H9 (cell line): ENCODE results near the gene ETV6. TPM values are rescaled to one million over a fixed set of nuclear protein-coding genes. Genes with fewer than 3 reads are reported as not detected.

ENCODE experiments used
- DNase-seq: peaks from one replicate; pipeline ENCODE4 v3.0.0-alpha.2; 2017
- H2AFZ ChIP-seq: one replicate; pipeline ENCODE4 v1.6.1; 2013; ENCODE audit warnings: mild to moderate bottlenecking, low read length, control low read depth, moderate library complexity
- H2AK5ac ChIP-seq: 2 replicates; pipeline ENCODE4 v1.6.1; 2013; ENCODE audit warnings: low read length, control low read depth, mixed read lengths; ENCODE audit not compliant: insufficient read length
- H2BK120ac ChIP-seq: one replicate; pipeline ENCODE4 v1.6.1; 2013; ENCODE audit warnings: low read depth, mild to moderate bottlenecking, low read length, control low read depth, inconsistent platforms; ENCODE audit not compliant: poor library complexity, severe bottlenecking
- H2BK12ac ChIP-seq: 2 replicates; pipeline ENCODE4 v1.6.1; 2013; ENCODE audit warnings: low read length, control low read depth, mixed read lengths, low read depth; ENCODE audit not compliant: insufficient read length
- H2BK15ac ChIP-seq: 2 replicates; pipeline ENCODE4 v1.6.1; 2013; ENCODE audit warnings: low read depth, low read length, control low read depth
- H2BK20ac ChIP-seq: one replicate; pipeline ENCODE4 v1.6.1; 2013; ENCODE audit warnings: low read depth, mild to moderate bottlenecking, low read length, control low read depth, inconsistent platforms; ENCODE audit not compliant: poor library complexity, severe bottlenecking
- H2BK5ac ChIP-seq: 2 replicates; pipeline ENCODE4 v1.6.1; 2013; ENCODE audit warnings: low read length, control low read depth, mixed read lengths; ENCODE audit not compliant: insufficient read length
- H3K14ac ChIP-seq: 2 replicates; pipeline ENCODE4 v1.6.1; 2013; ENCODE audit warnings: low read length, control low read depth; ENCODE audit not compliant: insufficient read depth
- H3K18ac ChIP-seq: 2 replicates; pipeline ENCODE4 v1.6.1; 2013; ENCODE audit warnings: low read depth, mild to moderate bottlenecking, mixed read lengths, low read length, control low read depth; ENCODE audit not compliant: insufficient read length
- H3K23ac ChIP-seq: 2 replicates; pipeline ENCODE4 v1.6.1; 2013; ENCODE audit warnings: low read length, control low read depth, mixed read lengths, low read depth; ENCODE audit not compliant: insufficient read length
- H3K23me2 ChIP-seq: 2 replicates; pipeline ENCODE4 v1.6.1; 2013; ENCODE audit warnings: low read depth, mild to moderate bottlenecking, mixed read lengths, low read length, control low read depth; ENCODE audit not compliant: insufficient read length, poor library complexity, severe bottlenecking
- H3K27ac ChIP-seq: 2 replicates; pipeline ENCODE4 v1.5.1; 2013; ENCODE audit warnings: low read length, control low read depth, mixed read lengths, low read depth; ENCODE audit not compliant: insufficient read length
- H3K27me3 ChIP-seq: 2 replicates; pipeline ENCODE4 v1.6.1; 2013; ENCODE audit warnings: low read length, control low read depth, inconsistent platforms; ENCODE audit not compliant: insufficient read depth
- H3K4ac ChIP-seq: 2 replicates; pipeline ENCODE4 v1.6.1; 2013; ENCODE audit warnings: low read depth, mild to moderate bottlenecking, control low read depth, inconsistent platforms, low read length, moderate library complexity
- H3K4me1 ChIP-seq: 2 replicates; pipeline ENCODE4 v1.6.1; 2013; ENCODE audit warnings: low read length, control low read depth, inconsistent platforms; ENCODE audit not compliant: insufficient read depth
- H3K4me2 ChIP-seq: 2 replicates; pipeline ENCODE4 v1.6.1; 2013; ENCODE audit warnings: low read length, control low read depth, mixed read lengths; ENCODE audit not compliant: insufficient read length, insufficient read depth
- H3K56ac ChIP-seq: 2 replicates; pipeline ENCODE4 v1.6.1; 2013; ENCODE audit warnings: low read depth, mild to moderate bottlenecking, mixed read lengths, low read length, control low read depth; ENCODE audit not compliant: insufficient read length
- H3K79me1 ChIP-seq: 2 replicates; pipeline ENCODE4 v1.6.1; 2013; ENCODE audit warnings: low read depth, mild to moderate bottlenecking, moderate library complexity, low read length, control low read depth, inconsistent platforms; ENCODE audit not compliant: insufficient read depth, poor library complexity, severe bottlenecking
- H3K79me2 ChIP-seq: 2 replicates; pipeline ENCODE4 v1.6.1; 2013; ENCODE audit warnings: low read length, control low read depth, inconsistent platforms; ENCODE audit not compliant: insufficient read depth
- H3K9ac ChIP-seq: 2 replicates; pipeline ENCODE4 v1.6.1; 2013; ENCODE audit warnings: low read length, control low read depth, mixed read lengths; ENCODE audit not compliant: insufficient read length; ENCODE audit errors: extremely low read depth
- H3K9me3 ChIP-seq: one replicate; pipeline ENCODE4 v1.6.1; 2013; ENCODE audit warnings: low read depth, low read length, inconsistent platforms; ENCODE audit not compliant: control insufficient read depth
- H3T11ph ChIP-seq: one replicate; pipeline ENCODE4 v1.6.1; 2013; ENCODE audit warnings: mild to moderate bottlenecking, low read length, control low read depth, inconsistent platforms
- H4K20me1 ChIP-seq: one replicate; pipeline ENCODE4 v1.6.1; 2013; ENCODE audit not compliant: control insufficient read depth, insufficient read length, insufficient read depth
- H4K5ac ChIP-seq: 2 replicates; pipeline ENCODE4 v1.6.1; 2013; ENCODE audit warnings: low read depth, mild to moderate bottlenecking, mixed read lengths, low read length, control low read depth; ENCODE audit not compliant: insufficient read length
- H4K8ac ChIP-seq: replicated peaks from 2 replicates; pipeline ENCODE4 v1.6.1; 2013; ENCODE audit warnings: low read length, control low read depth, mixed read lengths, low read depth; ENCODE audit not compliant: insufficient read length
- H4K91ac ChIP-seq: 2 replicates; pipeline ENCODE4 v1.6.1; 2013; ENCODE audit warnings: low read depth, mild to moderate bottlenecking, moderate library complexity, mixed read lengths, low read length, control low read depth; ENCODE audit not compliant: insufficient read length
- H3K27ac Mint-ChIP-seq, 3 experiments: 2 replicates in 2 of 3; 3 replicates in 1 of 3; pipeline ENCODE4 v1.8.0; 2020 to 2021; ENCODE audit warnings: mixed read lengths in 3 of 3, mild to moderate bottlenecking in 1 of 3, moderate library complexity in 1 of 3
- H3K27me3 Mint-ChIP-seq: 2 replicates; pipeline ENCODE4 v1.8.0; 2021; ENCODE audit warnings: low read depth, mild to moderate bottlenecking, moderate library complexity, mixed read lengths
- H3K36me3 Mint-ChIP-seq, 3 experiments: 2 replicates in 2 of 3; 3 replicates in 1 of 3; pipeline ENCODE4 v1.8.0; 2020 to 2021; ENCODE audit warnings: low read depth in 3 of 3, mixed read lengths in 3 of 3; ENCODE audit not compliant: insufficient read depth in 1 of 3
- H3K4me1 Mint-ChIP-seq, 2 experiments: 2 replicates each; pipeline ENCODE4 v1.8.0; 2020; ENCODE audit warnings: mixed read lengths in 2 of 2
- H3K4me3 Mint-ChIP-seq, 2 experiments: 2 replicates in 1 of 2; 3 replicates in 1 of 2; pipeline ENCODE4 v1.8.0; 2020 to 2021; ENCODE audit warnings: mild to moderate bottlenecking in 2 of 2, mixed read lengths in 2 of 2, moderate library complexity in 1 of 2
- H3K9me3 Mint-ChIP-seq, 2 experiments: 2 replicates in 1 of 2; 3 replicates in 1 of 2; pipeline ENCODE4 v1.8.0; 2020; ENCODE audit warnings: mild to moderate bottlenecking in 2 of 2, mixed read lengths in 2 of 2, moderate library complexity in 1 of 2
- WGBS: extraction: QIAGEN DNeasy Blood & Tissue Kit; methylation state at CpG from one replicate; pipeline ENCODE4 v1.1.7; 2013; ENCODE audit warnings: missing lambda C conversion rate, low lambda C conversion rate, mixed read lengths; ENCODE audit not compliant: insufficient read length; ENCODE audit errors: extremely low coverage; 5-methylcytosine and 5-hydroxymethylcytosine counted together
- total RNA-seq: library from RNA; stranded (reverse); gene quantifications from 2 replicates; pipeline ENCODE4 v1.2.1, GENCODE V29; 2021
- TF ChIP-seq, protein P1 (sequence below): fragments of 200-600 bp; sonication (generic); conservative IDR thresholded peaks from 3 replicates; pipeline ENCODE4 v1.8.0; 2021; ENCODE audit warnings: antibody characterized with exemption, mild to moderate bottlenecking

The ETV6 gene
- total RNA-seq, 1 experiment from 2014 or later = 28.7 TPM

- H3K4me3 Mint-ChIP-seq = no peak overlapping the region
These were observed 95.6 kb downstream of the ETV6 start for GRCh38 chr12:11745113-11745512.

More at GRCh38 chr12:11745113-11745512, 95.6 kb downstream of the ETV6 start:
- Histone ChIP-seq H4K91ac (no peak overlapping the region), H3K9me3 (no peaks in the 10 kb centered on the region), H3K9ac (no peak overlapping the region), H2AFZ (no peak overlapping the region), H3K79me1 (no peaks in the 10 kb centered on the region), H3K27me3 (no peaks in the 10 kb centered on the region), H3K23ac (no peak overlapping the region), H3T11ph (no peak overlapping the region), H3K4me1 (peaks cover 10% of the 10 kb centered on the region), H3K27ac (no peak overlapping the region), H4K20me1 (peaks cover 2% of the 10 kb centered on the region), H3K79me2 (0 out of 2 replicates have a peak, but pooled peaks cover 2% of the 10 kb centered on the region), H4K5ac (no peak overlapping the region), H2BK120ac (no peak overlapping the region), H3K4ac (no peak overlapping the region), H2AK5ac (no peak overlapping the region), H3K23me2 (no peaks in the 10 kb centered on the region), H3K4me2 (no peak overlapping the region), H2BK5ac (no peak overlapping the region), H2BK12ac (no peak overlapping the region), H3K18ac (no peak overlapping the region), H3K56ac (no peak overlapping the region), H4K8ac (no peak overlapping the region), H3K14ac (no peak overlapping the region), H2BK20ac (no peak overlapping the region), H2BK15ac (no peak overlapping the region)
- H3K9me3 Mint-ChIP-seq = no peaks in the 10 kb centered on the region
- TF ChIP-seq, protein P1, sequence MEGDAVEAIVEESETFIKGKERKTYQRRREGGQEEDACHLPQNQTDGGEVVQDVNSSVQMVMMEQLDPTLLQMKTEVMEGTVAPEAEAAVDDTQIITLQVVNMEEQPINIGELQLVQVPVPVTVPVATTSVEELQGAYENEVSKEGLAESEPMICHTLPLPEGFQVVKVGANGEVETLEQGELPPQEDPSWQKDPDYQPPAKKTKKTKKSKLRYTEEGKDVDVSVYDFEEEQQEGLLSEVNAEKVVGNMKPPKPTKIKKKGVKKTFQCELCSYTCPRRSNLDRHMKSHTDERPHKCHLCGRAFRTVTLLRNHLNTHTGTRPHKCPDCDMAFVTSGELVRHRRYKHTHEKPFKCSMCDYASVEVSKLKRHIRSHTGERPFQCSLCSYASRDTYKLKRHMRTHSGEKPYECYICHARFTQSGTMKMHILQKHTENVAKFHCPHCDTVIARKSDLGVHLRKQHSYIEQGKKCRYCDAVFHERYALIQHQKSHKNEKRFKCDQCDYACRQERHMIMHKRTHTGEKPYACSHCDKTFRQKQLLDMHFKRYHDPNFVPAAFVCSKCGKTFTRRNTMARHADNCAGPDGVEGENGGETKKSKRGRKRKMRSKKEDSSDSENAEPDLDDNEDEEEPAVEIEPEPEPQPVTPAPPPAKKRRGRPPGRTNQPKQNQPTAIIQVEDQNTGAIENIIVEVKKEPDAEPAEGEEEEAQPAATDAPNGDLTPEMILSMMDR = no peak
- H3K36me3 Mint-ChIP-seq = no peaks in the 10 kb centered on the region
- DNase-seq = no peak
- no CpG with 5 or more reads among the region's 6 CpGs for WGBS
- H3K4me1 Mint-ChIP-seq = peaks cover 51 to 52% of the 10 kb centered on the region in 2 experiments
- 0 out of 7 replicates have a peak overlapping the region, but pooled peaks of 1 of the 3 experiments have one; percentile 5 for H3K27ac Mint-ChIP-seq
- no peaks in the 10 kb centered on the region for H3K27me3 Mint-ChIP-seq
